Right ventricle myocardium superior (tissue), 1 donor: ENCODE measurements around the gene MYO15A. TPM values are rescaled to one million over a fixed set of nuclear protein-coding genes. Genes with fewer than 3 reads are reported as not detected.

ENCODE experiments used
- ATAC-seq: fragments of 200-7000 bp; cut with Tn5 transposase; one replicate; pipeline ENCODE4 v1.9.1; 2020; ENCODE audit warnings: mild to moderate bottlenecking; ENCODE audit not compliant: poor library complexity
- DNase-seq: peaks from one replicate; pipeline ENCODE4 v3.0.0-alpha.2; 2020
- intact Hi-C: fragments of 100-400 bp; cut with DNase I; formaldehyde crosslinking; loops from one replicate; pipeline ENCODE4 v1.11.2; 2022
- long read RNA-seq: library from polyadenylated mRNA; unstranded; transcript quantifications from one replicate; pipeline ENCODE4 v2.0.0, GENCODE V29; 2021
- total RNA-seq: library from RNA; stranded (reverse); fragmentation: NEBNext Ultra II Directional; extraction: Animal tissue kit (Norgen Biotek cat#: 25700); gene quantifications from one replicate; pipeline ENCODE4 v1.2.1, GENCODE V29; 2021
- donor health status: DM: no; HTN: yes; CAD: no; lungs with severe emphysema.

The MYO15A gene
- 0.11 TPM for total RNA-seq
- long read RNA-seq = 0 reads

DNA sequence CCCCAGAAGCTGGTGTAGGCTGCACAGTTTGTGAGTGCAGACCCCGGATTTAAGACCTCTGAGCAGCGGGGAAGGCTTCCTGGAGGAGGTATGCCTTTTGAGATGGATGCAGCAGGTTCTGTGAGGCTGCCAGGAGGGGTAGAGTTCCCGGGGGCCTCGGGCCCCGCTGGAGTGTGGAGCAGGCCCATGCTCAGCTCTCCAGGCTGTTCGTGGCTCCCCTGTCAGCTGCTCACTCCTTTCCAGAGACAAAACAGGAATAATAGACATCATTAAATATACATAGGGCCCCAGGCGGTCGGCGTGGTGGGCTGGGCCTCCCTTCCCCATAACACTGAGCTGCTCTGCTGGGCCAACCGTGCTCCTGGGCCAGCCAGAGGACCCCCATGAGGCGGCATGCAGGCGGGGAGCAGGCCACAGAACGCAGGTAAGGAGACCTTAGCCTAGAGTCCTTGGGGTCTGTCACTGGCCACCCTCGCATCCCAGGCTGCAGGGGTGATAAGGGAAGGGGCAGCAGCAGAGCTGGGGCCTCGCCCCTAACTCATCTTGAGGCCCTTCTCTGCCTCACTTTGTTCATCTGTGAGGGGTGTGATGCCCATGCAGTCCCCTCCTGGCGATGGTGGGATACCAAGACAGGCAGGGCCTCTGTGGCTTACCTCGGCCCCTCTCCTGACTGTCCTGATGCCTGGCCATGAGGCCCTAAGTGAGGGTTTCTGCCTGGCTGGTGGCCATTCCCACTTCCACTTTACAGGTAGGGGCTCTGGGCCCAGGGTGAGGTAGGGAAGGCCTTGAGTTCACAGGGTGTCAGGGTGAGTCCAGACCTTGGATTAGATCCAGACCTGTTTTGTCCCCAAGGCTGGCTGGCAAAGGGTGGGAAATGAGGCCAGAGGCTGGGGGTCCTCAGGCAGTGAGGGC, at the start of gene MYO15A:
TSS of gene MYO15A (plus strand) at position 356 of the 912 bp plus-strand sequence. CDS start 10,045 bp downstream, outside the sequence.
- ATAC-seq = peak; percentile 11
- intact Hi-C loops = no loop called here
- DNase-seq = no peak

GRCh38 chr17:18059283-18059682, 49.3 kb upstream of the MYO15A start:
- intact Hi-C loops = no loop called here
- DNase-seq (no peak), ATAC-seq (no peak)

GRCh38 chr17:18064053-18064452, 44.5 kb upstream of the MYO15A start:
- peak; percentile 70 for ATAC-seq
- intact Hi-C loops = no loop called here
- DNase-seq = no peak

GRCh38 chr17:18065546-18065945, 43.0 kb upstream of the MYO15A start:
- no peak for DNase-seq
- no peak for ATAC-seq
- intact Hi-C loops = no loop called here

- DNase-seq (no peak), ATAC-seq (no peak)
- intact Hi-C loops = no loop called here
Observed at GRCh38 chr17:18066866-18067265, 41.7 kb upstream of the MYO15A start.

DNA sequence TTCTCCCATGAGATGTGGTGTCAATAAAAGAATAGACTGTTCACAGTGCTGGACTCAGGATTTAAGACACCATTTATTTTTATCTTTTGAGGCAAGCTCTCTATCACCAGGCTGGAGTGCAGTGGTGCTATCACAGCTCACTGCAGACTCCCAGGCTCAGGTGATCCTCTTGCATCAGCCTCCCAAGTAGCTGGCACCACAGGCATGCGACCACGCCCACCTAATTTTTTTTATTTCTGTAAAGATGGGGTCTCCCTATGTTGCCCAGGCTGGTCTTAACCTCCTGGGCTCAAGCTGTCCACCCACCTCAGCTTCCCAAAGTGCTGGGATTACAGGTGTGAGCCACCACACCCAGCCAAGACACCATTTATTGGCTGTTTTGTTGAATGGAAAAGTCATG, 39.5 kb upstream of the MYO15A start:
- ATAC-seq = no peak
- intact Hi-C loops = no loop called here
- DNase-seq = no peak

GRCh38 chr17:18070861-18071340, 37.7 kb upstream of the MYO15A start:
- ATAC-seq = no peak
- intact Hi-C loops = no loop called here

GRCh38 chr17:18071751-18072150, 36.8 kb upstream of the MYO15A start:
- intact Hi-C loops = no loop called here
- no peak for ATAC-seq

More at GRCh38 chr17:18070861-18071340, 37.7 kb upstream of the MYO15A start:
- no peak for DNase-seq

GRCh38 chr17:18074566-18075272, 33.8 kb upstream of the MYO15A start:
- no peak for DNase-seq
- intact Hi-C loops = no loop called here

More at GRCh38 chr17:18071751-18072150, 36.8 kb upstream of the MYO15A start:
- DNase-seq = no peak

DNA sequence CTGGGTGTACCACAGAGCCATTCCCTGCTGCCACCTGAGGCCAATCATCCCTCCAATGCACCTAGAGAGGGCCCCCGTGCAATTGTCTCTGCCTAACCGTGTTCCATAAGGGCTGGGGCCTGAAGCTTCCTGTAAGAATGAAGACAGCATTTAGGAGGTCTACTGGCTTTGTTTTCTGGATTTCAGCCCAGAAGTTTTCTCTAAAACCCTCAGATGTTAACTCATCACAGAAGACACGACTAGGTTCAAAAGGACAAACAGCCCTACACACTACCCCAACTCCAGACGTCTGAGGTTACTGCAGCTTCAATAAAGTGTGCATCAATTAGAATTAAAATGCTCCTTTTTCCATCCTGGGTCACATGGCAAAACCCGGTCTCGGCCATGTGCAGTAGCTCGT, 31.6 kb upstream of the MYO15A start:
- intact Hi-C loops = no loop called here
- no peak for DNase-seq
- ATAC-seq = no peak

More at GRCh38 chr17:18074566-18075272, 33.8 kb upstream of the MYO15A start:
- ATAC-seq = no peak

- ATAC-seq = no peak
- intact Hi-C loops = no loop called here
- DNase-seq = no peak
Observed at GRCh38 chr17:18079543-18079942, 29.0 kb upstream of the MYO15A start.

DNA sequence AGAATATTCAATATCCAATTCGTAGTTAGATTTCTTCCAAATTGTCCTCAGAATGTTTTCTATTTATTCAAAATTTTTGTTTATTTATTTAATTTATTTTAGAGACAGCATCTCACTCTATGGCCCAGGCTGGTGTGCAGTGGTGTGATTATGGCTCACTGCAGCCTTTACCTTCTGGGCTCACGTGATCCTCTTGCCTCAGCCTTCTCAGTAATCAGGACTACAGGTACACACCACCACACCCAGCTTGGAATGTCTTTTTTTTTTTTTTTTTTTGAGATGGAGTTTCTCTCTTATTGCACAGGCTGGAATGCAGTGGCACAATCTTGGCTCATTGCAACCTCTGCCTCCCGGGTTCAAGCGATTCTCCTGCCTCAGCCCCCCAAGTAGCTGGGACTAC, 24.3 kb upstream of the MYO15A start:
- intact Hi-C loops = no loop called here
- DNase-seq (no peak), ATAC-seq (no peak)

DNA sequence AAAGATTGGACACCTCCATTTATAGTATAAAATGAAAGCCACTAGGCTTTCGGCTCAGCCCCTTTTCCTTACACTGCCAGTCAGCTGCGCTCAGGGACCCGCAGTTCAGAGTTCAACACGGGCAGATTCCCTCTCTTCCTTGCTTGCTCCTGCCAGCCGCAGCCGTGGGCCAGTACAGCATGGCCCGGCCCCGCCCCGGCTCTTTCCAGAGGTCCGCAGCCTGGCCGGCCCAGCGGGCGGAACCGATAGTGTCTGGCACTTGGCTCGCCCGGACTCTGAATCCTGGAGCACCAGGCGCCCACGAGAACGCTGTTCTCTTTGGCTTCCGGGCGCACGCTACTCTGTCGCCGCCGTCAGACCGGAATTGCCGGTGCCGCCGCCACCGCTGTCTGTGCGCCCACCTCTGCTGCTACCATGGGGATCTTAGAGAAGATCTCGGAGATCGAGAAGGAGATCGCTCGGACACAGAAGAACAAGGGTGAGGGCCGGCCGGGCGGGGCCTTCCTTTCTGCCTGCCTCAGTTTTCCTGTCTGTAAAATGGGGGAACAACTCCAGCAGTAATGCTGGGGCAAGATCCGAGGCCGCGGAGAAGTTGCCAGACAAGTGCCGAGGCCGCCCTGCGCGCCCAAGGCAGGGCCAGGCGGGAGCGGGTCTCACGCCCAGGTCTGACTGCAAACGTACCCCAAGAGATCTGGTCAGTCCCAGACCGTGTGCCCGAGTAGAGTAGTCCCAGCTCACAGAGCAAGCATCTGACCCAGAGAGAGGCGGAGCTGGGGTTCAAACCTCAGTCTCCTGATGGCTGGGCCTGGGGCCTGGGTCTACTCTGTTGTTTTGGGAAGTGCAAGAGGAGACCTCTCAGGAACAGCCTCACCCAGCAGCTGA, 20.7 kb upstream of the MYO15A start, which contains the start of gene DRG2:
TSS of gene DRG2 (plus strand) at position 339 of the 882 bp plus-strand sequence. CDS start at position 415, 76 bp downstream.
- intact Hi-C loops = no loop called here
- DNase-seq = peak; percentile 95
- ATAC-seq = peak; percentile 98

DNA sequence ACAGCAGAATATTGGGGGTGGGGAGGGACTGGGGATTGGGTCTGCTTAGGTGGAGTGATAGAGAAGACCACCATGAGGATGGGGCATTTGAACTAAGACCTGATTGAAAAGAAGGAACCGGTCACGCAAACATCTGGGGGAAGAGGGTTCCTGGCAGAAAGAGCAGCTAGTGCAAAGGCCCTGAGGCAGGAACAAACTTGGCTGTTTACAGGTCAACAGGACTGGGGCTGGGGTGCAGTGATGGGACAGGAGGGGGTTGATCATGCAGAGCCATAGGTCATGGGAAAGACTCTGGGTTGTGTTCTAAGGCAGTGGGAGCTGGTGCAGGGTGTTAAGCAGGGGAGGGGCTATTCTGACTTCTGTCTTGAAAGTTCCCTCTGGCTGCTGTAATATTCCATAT, 18.9 kb upstream of the MYO15A start:
- intact Hi-C loops = no loop called here
- no peak for DNase-seq
- ATAC-seq = no peak

DNA sequence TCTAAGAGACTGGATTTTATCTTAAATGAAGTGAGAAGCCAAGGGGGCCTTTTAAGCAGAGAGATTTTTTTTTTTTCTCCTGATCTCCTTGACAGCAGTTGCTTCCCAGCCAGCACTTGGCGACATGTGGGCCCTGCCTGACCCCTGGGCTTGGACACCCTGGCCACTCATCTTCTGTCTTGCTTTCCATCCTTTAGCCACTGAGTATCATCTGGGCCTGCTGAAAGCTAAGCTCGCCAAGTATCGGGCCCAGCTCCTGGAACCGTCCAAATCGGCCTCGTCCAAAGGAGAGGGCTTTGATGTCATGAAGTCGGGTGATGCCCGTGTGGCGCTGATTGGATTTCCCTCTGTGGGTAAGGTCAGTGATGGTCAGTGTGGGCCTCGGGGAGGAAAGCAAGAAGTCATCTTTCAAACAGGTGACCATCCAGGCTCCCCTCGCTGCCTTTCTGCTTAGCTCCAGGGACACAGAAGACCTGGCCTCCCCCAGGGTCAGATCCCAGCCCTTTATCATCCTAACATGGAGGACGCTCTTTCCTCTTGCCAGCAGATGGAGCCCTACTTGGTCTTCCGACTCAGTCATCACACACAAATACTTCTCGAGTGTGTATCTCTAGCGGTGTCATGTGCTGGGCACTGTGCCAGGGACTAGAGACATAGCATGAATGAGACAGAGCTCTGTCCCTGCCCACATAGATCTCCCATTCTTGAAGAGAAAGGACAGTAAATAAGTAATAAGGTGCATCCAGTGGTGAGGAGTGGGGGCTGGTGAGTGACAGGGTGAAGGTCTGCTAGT, 14.7 kb upstream of the MYO15A start:
- ATAC-seq (peak; percentile 79), DNase-seq (peak; percentile 80)
- intact Hi-C loops = no loop called here

GRCh38 chr17:18094409-18094807, 14.1 kb upstream of the MYO15A start:
- DNase-seq = no peak
- intact Hi-C loops = no loop called here
- ATAC-seq = no peak

DNA sequence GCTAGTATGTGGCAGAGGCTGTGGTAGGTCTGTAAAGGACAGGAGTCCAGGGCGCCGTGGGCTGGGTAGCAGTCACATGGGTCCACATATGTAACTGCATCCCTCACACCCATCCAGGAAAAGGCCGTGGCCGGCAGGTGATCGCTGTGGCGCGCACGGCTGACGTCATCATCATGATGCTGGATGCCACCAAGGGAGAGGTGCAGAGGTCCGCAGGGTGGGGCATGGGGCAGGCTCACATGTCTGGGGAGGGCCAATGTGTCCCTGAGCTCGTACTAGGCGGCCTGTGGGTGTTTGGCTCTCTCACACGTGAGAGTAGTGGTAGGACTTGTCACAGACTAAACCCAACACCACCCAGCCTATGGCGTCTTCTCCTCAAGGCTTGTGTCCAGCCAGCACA, 9.0 kb upstream of the MYO15A start:
- ATAC-seq = no peak
- intact Hi-C loops = no loop called here

GRCh38 chr17:18100616-18101015, 7.9 kb upstream of the MYO15A start:
- ATAC-seq = no peak
- intact Hi-C loops = no loop called here
- no peak for DNase-seq

More for the DNA sequence above, 9.0 kb upstream of the MYO15A start:
- DNase-seq = no peak
